IMR-90 (cell line): Measurements from ENCODE around the gene SIX6. TPM values are rescaled to one million over a fixed set of nuclear protein-coding genes. Genes with fewer than 3 reads are reported as not detected.
A peak's percentile ranks its signal among the peaks of the same experiment; 100 is the strongest.

Experiments
- ATAC-seq: fragments of 200-7000 bp; cut with Tn5 transposase; 2 replicates; pipeline ENCODE4 v1.9.1; 2020; ENCODE audit warnings: low read depth, mild to moderate bottlenecking, moderate library complexity
- BruUV-seq: library from RNA; stranded (reverse); fragments of 400-500 nt; replicated peaks from 2 replicates; lab custom pipeline; 2021; lab: Mats Ljungman, UMichigan
- CTCF ChIA-PET: fragments of 300-600 bp; formaldehyde crosslinking; extraction: SDS; loops from one replicate; lab custom pipeline; 2021; ENCODE audit warnings: antibody characterized with exemption; lab: Yijun Ruan, JAX
- POLR2A ChIA-PET: fragments of 300-600 bp; sonication (Branson Sonifier 250); formaldehyde crosslinking; loops from one replicate; lab custom pipeline; 2022; ENCODE audit warnings: antibody characterized with exemption; ENCODE audit not compliant: unreplicated experiment; lab: Charles Lee
- DNase-seq: peaks from one replicate; pipeline ENCODE4 v3.0.0; 2013
- H2AFZ ChIP-seq: replicated peaks from 2 replicates; pipeline ENCODE3; 2013; ENCODE audit warnings: low read length, mild to moderate bottlenecking; ENCODE audit not compliant: poor library complexity
- H2AK5ac ChIP-seq: 2 replicates; pipeline ENCODE4 v1.6.1; 2013; ENCODE audit warnings: low read depth, low read length, inconsistent platforms
- H2AK9ac ChIP-seq: replicated peaks from 2 replicates; pipeline ENCODE3; 2013; ENCODE audit warnings: mild to moderate bottlenecking, low read depth, low read length, moderate library complexity; ENCODE audit not compliant: poor library complexity
- H2BK120ac ChIP-seq: 2 replicates; pipeline ENCODE4 v1.6.1; 2013; ENCODE audit warnings: low read depth, low read length, inconsistent platforms
- H2BK15ac ChIP-seq: 3 replicates; pipeline ENCODE4 v1.6.1; 2013; ENCODE audit warnings: low read depth, low read length, inconsistent platforms
- H2BK20ac ChIP-seq: 2 replicates; pipeline ENCODE4 v1.6.1; 2013; ENCODE audit warnings: low read depth, mild to moderate bottlenecking, inconsistent platforms, low read length, moderate library complexity
- H2BK5ac ChIP-seq: 2 replicates; pipeline ENCODE4 v1.6.1; 2013; ENCODE audit warnings: mild to moderate bottlenecking, low read depth, low read length, inconsistent platforms; ENCODE audit not compliant: poor library complexity, severe bottlenecking
- H3K14ac ChIP-seq: replicated peaks from 2 replicates; pipeline ENCODE4 v1.6.1; 2013; ENCODE audit warnings: low read depth, low read length, inconsistent platforms
- H3K18ac ChIP-seq: 2 replicates; pipeline ENCODE4 v1.6.1; 2013; ENCODE audit warnings: low read depth, low read length, control low read depth
- H3K23ac ChIP-seq: 2 replicates; pipeline ENCODE4 v1.6.1; 2013; ENCODE audit warnings: low read depth, low read length, inconsistent platforms
- H3K27ac ChIP-seq: 2 replicates; pipeline ENCODE4 v1.5.1; 2013; ENCODE audit warnings: mild to moderate bottlenecking, control low read depth, low read length; ENCODE audit not compliant: insufficient read depth
- H3K27me3 ChIP-seq: 2 replicates; pipeline ENCODE4 v1.6.1; 2013; ENCODE audit warnings: low read length; ENCODE audit not compliant: control insufficient read depth, insufficient read depth
- H3K36me3 ChIP-seq: 2 replicates; pipeline ENCODE4 v1.6.1; 2013; ENCODE audit warnings: low read length, mixed read lengths; ENCODE audit not compliant: control insufficient read depth, insufficient read depth
- H3K4ac ChIP-seq: 2 replicates; pipeline ENCODE4 v1.6.1; 2013; ENCODE audit warnings: low read depth, low read length, inconsistent platforms
- H3K4me1 ChIP-seq: 2 replicates; pipeline ENCODE4 v1.6.1; 2013; ENCODE audit warnings: low read length, mixed read lengths; ENCODE audit not compliant: control insufficient read depth, insufficient read depth
- H3K4me2 ChIP-seq: 2 replicates; pipeline ENCODE4 v1.6.1; 2013; ENCODE audit warnings: low read depth, mild to moderate bottlenecking, control low read depth, low read length, moderate library complexity
- H3K4me3 ChIP-seq: 2 replicates; pipeline ENCODE4 v1.5.1; 2013; ENCODE audit warnings: low read depth, mild to moderate bottlenecking, control low read depth, low read length, moderate library complexity; ENCODE audit not compliant: insufficient read depth
- H3K56ac ChIP-seq: 2 replicates; pipeline ENCODE4 v1.6.1; 2013; ENCODE audit warnings: low read length, inconsistent platforms; ENCODE audit not compliant: insufficient read depth; ENCODE audit errors: extremely low read depth
- H3K79me1 ChIP-seq, 2 experiments: 2 replicates each; pipeline ENCODE4 v1.6.1; 2013; ENCODE audit warnings: low read length in 2 of 2, inconsistent platforms in 1 of 2, low read depth in 1 of 2
- H3K9ac ChIP-seq: 2 replicates; pipeline ENCODE4 v1.6.1; 2013; ENCODE audit warnings: low read depth, low read length, control low read depth
- H3K9me1 ChIP-seq: 2 replicates; pipeline ENCODE4 v1.6.1; 2013; ENCODE audit warnings: low read length, inconsistent platforms; ENCODE audit not compliant: insufficient read depth
- H3K9me3 ChIP-seq: 2 replicates; pipeline ENCODE4 v1.6.1; 2013; ENCODE audit warnings: low read length; ENCODE audit not compliant: control insufficient read depth, insufficient read depth
- H4K20me1 ChIP-seq: 2 replicates; pipeline ENCODE4 v1.6.1; 2013; ENCODE audit warnings: low read length, inconsistent platforms; ENCODE audit not compliant: insufficient read depth
- H4K5ac ChIP-seq: 2 replicates; pipeline ENCODE4 v1.6.1; 2013; ENCODE audit warnings: mild to moderate bottlenecking, low read depth, low read length, control low read depth
- H4K8ac ChIP-seq, 2 experiments: 2 replicates each; pipeline ENCODE4 v1.6.1; 2013; ENCODE audit warnings: low read depth in 2 of 2, low read length in 2 of 2, control low read depth in 1 of 2, inconsistent platforms in 1 of 2
- H4K91ac ChIP-seq: 2 replicates; pipeline ENCODE4 v1.6.1; 2013; ENCODE audit warnings: low read depth, low read length, inconsistent platforms; ENCODE audit not compliant: insufficient read depth
- BHLHE40 ChIP-seq: fragments of 150-350 bp; IDR thresholded peaks from 2 replicates; pipeline ENCODE4 v1.6.1; 2016; ENCODE audit warnings: mild to moderate bottlenecking, low read depth, low read length
- MAZ ChIP-seq: IDR thresholded peaks from 2 replicates; pipeline ENCODE4 v1.6.1; 2012; ENCODE audit warnings: low read depth, mild to moderate bottlenecking, low read length, improper control_type of control experiment, moderate library complexity, borderline replicate concordance
- MXI1 ChIP-seq: IDR thresholded peaks from 2 replicates; pipeline ENCODE4 v1.6.1; 2012; ENCODE audit warnings: low read depth, mild to moderate bottlenecking, low read length, moderate library complexity, borderline replicate concordance
- WGBS, 2 experiments: methylation state at CpG; one replicate each; pipeline versions ENCODE4 v1.1.5 to v1.1.7; 2013; ENCODE audit warnings: missing lambda C conversion rate in 2 of 2; ENCODE audit not compliant: insufficient read length in 1 of 2; ENCODE audit errors: extremely low coverage in 2 of 2; 5-methylcytosine and 5-hydroxymethylcytosine counted together
- dilution Hi-C: fragments of 300-500 bp; cut with HindIII; formaldehyde crosslinking; loops from one replicate; pipeline ENCODE4 v1.14.3; 2018; ENCODE audit warnings: low sequenced_read_pairs; ENCODE audit not compliant: unreplicated experiment
- in situ Hi-C: fragments of 300-500 bp; cut with MboI; formaldehyde crosslinking; loops from 3 replicates; pipeline ENCODE4 v1.14.3; 2019; ENCODE audit warnings: low sequenced_read_pairs, inconsistent platforms, mixed read lengths
- intact Hi-C: fragments of 100-400 bp; cut with micrococcal nuclease; formaldehyde crosslinking; loops from 2 replicates; pipeline ENCODE4 v1.10.0; 2022
- polyA plus RNA-seq, 3 experiments: library from polyadenylated mRNA; depleted of rRNA; stranded (reverse); fragments of >200 nt; gene quantifications; 2 replicates each; pipeline ENCODE4 v1.2.3, GENCODE V29; 2012; ENCODE audit warnings: low replicate concordance in 1 of 3
- total RNA-seq: library from RNA; depleted of rRNA; stranded (reverse); fragments of >200 nt; gene quantifications from 2 replicates; pipeline ENCODE4 v1.2.3, GENCODE V29; 2012

The SIX6 gene
- total and polyA plus RNA-seq, 2 of the 4 experiments (the other 2 are of a cell fraction) = not detected

DNA sequence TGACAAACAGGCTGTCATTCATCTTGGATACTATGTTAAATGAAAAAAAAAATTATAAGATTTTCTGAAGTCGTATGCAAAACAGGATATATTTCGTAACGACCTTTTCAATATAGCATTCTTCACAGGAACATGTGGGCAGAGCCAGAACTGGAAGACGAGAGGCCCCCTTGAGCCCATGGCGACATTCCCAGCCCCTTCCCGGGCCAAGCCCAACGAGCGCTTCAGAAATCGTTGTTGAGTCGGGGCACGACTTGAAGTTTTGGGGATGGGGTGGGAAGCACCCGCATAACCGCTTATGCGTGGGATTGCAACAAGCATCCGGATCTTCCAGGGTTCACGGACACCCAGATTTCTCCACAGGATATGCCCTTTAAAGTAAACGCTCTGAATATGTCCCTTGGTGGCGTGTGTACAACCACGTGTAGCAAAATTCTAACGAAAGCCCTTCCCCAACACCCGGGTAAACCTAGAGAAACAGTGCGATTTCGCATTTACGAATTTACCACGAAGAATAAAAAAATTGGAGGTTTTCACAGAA lies 23.8 kb upstream of the SIX6 start:
- dilution Hi-C loops = no loop called here
- Histone ChIP-seq H4K5ac (peak overlapping the region; percentile 76), H2AK9ac (peak overlapping the region; percentile 57), H4K91ac (no peak overlapping the region), H3K79me1 (no peaks in the 10 kb centered on the region; a peak in 1 of 4 replicates), H3K9me3 (no peaks in the 10 kb centered on the region), H3K27ac (no peak overlapping the region; the same call in 1 of the 2 replicates), H2BK120ac (no peak overlapping the region), H2AK5ac (no peak overlapping the region), H3K4me2 (peak overlapping the region; percentile 91), H3K9ac (peak overlapping the region; percentile 84), H2BK15ac (no peak overlapping the region), H2BK5ac (no peak overlapping the region), H3K23ac (peak overlapping the region; percentile 64; the same call in 1 of the 2 replicates), H4K20me1 (no peaks in the 10 kb centered on the region), H3K4me3 (peak overlapping the region; percentile 82), H3K36me3 (no peaks in the 10 kb centered on the region), H4K8ac (peak overlapping the region; percentile 75 to 94; a peak in 3 of 4 replicates), H3K14ac (no peak overlapping the region; the same call in 1 of the 2 replicates), H2AFZ (peak overlapping the region; percentile 93), H3K4ac (peak overlapping the region; percentile 60; the same call in 1 of the 2 replicates), H3K4me1 (no peaks in the 10 kb centered on the region), H2BK20ac (no peak overlapping the region), H3K56ac (0 out of 2 replicates have a peak overlapping the region, but pooled peaks have one; percentile 9), H3K18ac (no peak overlapping the region), H3K9me1 (no peaks in the 10 kb centered on the region), H3K27me3 (peaks cover 9% of the 10 kb centered on the region)
- peak; percentile 9 for ATAC-seq
- intact Hi-C loops = loop anchor here (5.0 kb wide), 2 partner anchors 133 to 238 kb away; partner anchors contain the start of gene PPM1A
- ChIA-PET POLR2A (no interaction called here), CTCF (no interaction called here)
- BruUV-seq = no TSS peak
- DNase-seq = no peak
- TF ChIP-seq MAZ (no peak), BHLHE40 (no peak), MXI1 (0 out of 2 replicates have a peak, but pooled peaks have one; percentile 48)
- in situ Hi-C loops = no loop called here
- WGBS, 2 experiments = 0% methylated on average over 1 of the region's 25 CpGs; no CpG with 5 or more reads in 1 of the 2 experiments
